ENCODE measurements around the gene OPA1.

- no peak for TF ChIP-seq CTCF (IDR thresholded peaks at IDR 0.05)
- no peak for TF ChIP-seq POLR2A (IDR thresholded peaks at IDR 0.05)
- TF ChIP-seq EP300 (IDR thresholded peaks at IDR 0.05): no peak
- TF ChIP-seq POLR2AphosphoS5 (IDR thresholded peaks at IDR 0.05): no peak
Observed at GRCh38 chr3:193546129-193546528, 46.9 kb upstream of the OPA1 start.
